Ovary (tissue), 3 donors: ENCODE results near the gene PPM1H.

Experiments used
- EP300 ChIP-seq: sonication (generic); formaldehyde crosslinking; IDR thresholded peaks from one replicate; pipeline ENCODE4 v1.6.1; 2017; ENCODE audit warnings: antibody characterized with exemption
- POLR2A ChIP-seq: fragments of 450-650 bp; IDR thresholded peaks from one replicate; pipeline ENCODE4 v1.6.1; 2017; ENCODE audit warnings: antibody characterized with exemption, mild to moderate bottlenecking, moderate library complexity
- TF ChIP-seq, protein P1 (sequence below), 3 donors: fragments of 450-650 bp in 2 of 3; fragments of 200-600 bp in 1 of 3; IDR thresholded peaks; one replicate each; pipeline versions ENCODE4 v1.5.1 to v1.8.0; 2016 to 2022; ENCODE audit warnings: antibody characterized with exemption in 3 of 3, mild to moderate bottlenecking in 1 of 3
- donor health status: DM: no; HTN: no; CAD: no.

DNA sequence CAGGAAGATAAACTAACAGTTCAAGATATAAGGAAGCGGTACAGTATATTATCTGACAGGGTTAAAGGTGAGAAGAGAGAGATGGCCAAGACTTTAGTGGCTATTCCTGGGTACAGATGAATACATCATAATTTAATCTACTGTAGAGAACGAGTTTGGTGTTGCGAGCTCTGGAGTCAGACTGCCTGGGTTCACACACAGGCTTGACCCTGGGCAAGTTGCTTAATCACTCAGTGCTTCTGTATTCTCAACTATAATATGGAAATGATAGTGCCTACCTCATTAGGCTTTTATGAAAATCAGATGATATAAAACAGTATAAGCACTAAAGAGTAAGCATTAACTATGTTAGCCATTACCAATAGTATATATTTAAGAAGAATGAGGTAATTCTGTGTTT is 3.5 kb downstream of the PPM1H start:
- TF ChIP-seq EP300 (no peak), POLR2A (no peak)
- TF ChIP-seq, protein P1, sequence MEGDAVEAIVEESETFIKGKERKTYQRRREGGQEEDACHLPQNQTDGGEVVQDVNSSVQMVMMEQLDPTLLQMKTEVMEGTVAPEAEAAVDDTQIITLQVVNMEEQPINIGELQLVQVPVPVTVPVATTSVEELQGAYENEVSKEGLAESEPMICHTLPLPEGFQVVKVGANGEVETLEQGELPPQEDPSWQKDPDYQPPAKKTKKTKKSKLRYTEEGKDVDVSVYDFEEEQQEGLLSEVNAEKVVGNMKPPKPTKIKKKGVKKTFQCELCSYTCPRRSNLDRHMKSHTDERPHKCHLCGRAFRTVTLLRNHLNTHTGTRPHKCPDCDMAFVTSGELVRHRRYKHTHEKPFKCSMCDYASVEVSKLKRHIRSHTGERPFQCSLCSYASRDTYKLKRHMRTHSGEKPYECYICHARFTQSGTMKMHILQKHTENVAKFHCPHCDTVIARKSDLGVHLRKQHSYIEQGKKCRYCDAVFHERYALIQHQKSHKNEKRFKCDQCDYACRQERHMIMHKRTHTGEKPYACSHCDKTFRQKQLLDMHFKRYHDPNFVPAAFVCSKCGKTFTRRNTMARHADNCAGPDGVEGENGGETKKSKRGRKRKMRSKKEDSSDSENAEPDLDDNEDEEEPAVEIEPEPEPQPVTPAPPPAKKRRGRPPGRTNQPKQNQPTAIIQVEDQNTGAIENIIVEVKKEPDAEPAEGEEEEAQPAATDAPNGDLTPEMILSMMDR (IDR thresholded peaks at IDR 0.05), result no peak
